Parathyroid adenoma (tissue), 2 donors: ENCODE data around the gene EPB41.
"Not testable (repeated sequence)": the region's sequence is repeated elsewhere in the genome, so short reads cannot be mapped to it uniquely, and the experiment has no call there.

ENCODE experiments used
- H2AFZ ChIP-seq: fragments of 300-600 bp; sonication (generic); one replicate; pipeline ENCODE4 v1.7.0; 2017; ENCODE audit warnings: antibody characterized with exemption, mild to moderate bottlenecking
- H3K27ac ChIP-seq: fragments of 300-600 bp; sonication (generic); one replicate; pipeline ENCODE4 v1.7.0; 2017
- H3K27me3 ChIP-seq: fragments of 300-600 bp; sonication (generic); one replicate; pipeline ENCODE4 v1.7.0; 2017; ENCODE audit warnings: low read length; ENCODE audit not compliant: control insufficient read depth, insufficient read depth
- H3K36me3 ChIP-seq: fragments of 300-600 bp; sonication (generic); one replicate; pipeline ENCODE4 v1.7.0; 2017; ENCODE audit warnings: low read length; ENCODE audit not compliant: control insufficient read depth, insufficient read depth
- H3K4me1 ChIP-seq: fragments of 300-600 bp; sonication (generic); one replicate; pipeline ENCODE4 v1.7.0; 2017; ENCODE audit warnings: control low read depth
- H3K4me2 ChIP-seq: fragments of 300-600 bp; sonication (generic); one replicate; pipeline ENCODE4 v1.7.0; 2017; ENCODE audit warnings: low read length
- H3K4me3 ChIP-seq: fragments of 300-600 bp; sonication (generic); one replicate; pipeline ENCODE4 v1.7.0; 2017; ENCODE audit warnings: low read depth, low read length
- H3K79me2 ChIP-seq: fragments of 300-600 bp; sonication (generic); one replicate; pipeline ENCODE4 v1.7.0; 2017; ENCODE audit warnings: control low read depth
- H3K9ac ChIP-seq: fragments of 300-600 bp; sonication (generic); one replicate; pipeline ENCODE4 v1.7.0; 2017; ENCODE audit warnings: mild to moderate bottlenecking
- H3K9me3 ChIP-seq: fragments of 300-600 bp; sonication (generic); one replicate; pipeline ENCODE4 v1.7.0; 2017; ENCODE audit warnings: low read length; ENCODE audit not compliant: control insufficient read depth
- TF ChIP-seq, protein P1 (sequence below): fragments of 300-600 bp; sonication (generic); IDR thresholded peaks from one replicate; pipeline ENCODE4 v1.7.0; 2017; ENCODE audit warnings: antibody characterized with exemption, mild to moderate bottlenecking
- donor health status: primary hyperparathyroidism.

The EPB41 gene

DNA sequence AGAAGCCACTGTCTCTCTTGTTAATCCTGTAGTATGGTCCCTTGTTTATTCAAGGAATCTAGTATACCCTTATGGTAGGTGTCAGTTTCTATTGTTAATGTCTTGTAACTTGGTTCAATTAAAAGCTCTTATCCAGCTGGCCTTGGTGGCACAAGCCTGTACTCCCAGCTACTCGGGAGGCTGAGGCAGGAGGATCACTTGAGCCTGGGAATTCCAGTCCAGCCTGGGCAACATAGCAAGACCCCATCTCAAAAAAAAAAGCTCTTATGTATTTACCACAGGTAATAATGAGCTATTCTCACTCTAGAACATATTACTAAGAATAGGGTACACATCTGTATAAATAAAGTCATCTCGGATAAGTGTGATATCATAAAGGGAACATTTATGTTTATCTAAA is 162.8 kb downstream of the EPB41 start:
- no peak overlapping the region for H3K4me2 ChIP-seq
- no peak overlapping the region for H2AFZ ChIP-seq
- no peaks in the 10 kb centered on the region for H3K9me3 ChIP-seq
- TF ChIP-seq, protein P1, sequence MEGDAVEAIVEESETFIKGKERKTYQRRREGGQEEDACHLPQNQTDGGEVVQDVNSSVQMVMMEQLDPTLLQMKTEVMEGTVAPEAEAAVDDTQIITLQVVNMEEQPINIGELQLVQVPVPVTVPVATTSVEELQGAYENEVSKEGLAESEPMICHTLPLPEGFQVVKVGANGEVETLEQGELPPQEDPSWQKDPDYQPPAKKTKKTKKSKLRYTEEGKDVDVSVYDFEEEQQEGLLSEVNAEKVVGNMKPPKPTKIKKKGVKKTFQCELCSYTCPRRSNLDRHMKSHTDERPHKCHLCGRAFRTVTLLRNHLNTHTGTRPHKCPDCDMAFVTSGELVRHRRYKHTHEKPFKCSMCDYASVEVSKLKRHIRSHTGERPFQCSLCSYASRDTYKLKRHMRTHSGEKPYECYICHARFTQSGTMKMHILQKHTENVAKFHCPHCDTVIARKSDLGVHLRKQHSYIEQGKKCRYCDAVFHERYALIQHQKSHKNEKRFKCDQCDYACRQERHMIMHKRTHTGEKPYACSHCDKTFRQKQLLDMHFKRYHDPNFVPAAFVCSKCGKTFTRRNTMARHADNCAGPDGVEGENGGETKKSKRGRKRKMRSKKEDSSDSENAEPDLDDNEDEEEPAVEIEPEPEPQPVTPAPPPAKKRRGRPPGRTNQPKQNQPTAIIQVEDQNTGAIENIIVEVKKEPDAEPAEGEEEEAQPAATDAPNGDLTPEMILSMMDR, result no peak
- H3K36me3 ChIP-seq, result no peaks in the 10 kb centered on the region
- no peak overlapping the region for H3K9ac ChIP-seq
- H3K27me3 ChIP-seq, result no peaks in the 10 kb centered on the region
- H3K4me1 ChIP-seq, result no peaks in the 10 kb centered on the region
- H3K4me3 ChIP-seq, result no peak overlapping the region
- no peaks in the 10 kb centered on the region for H3K79me2 ChIP-seq
- no peak overlapping the region for H3K27ac ChIP-seq

DNA sequence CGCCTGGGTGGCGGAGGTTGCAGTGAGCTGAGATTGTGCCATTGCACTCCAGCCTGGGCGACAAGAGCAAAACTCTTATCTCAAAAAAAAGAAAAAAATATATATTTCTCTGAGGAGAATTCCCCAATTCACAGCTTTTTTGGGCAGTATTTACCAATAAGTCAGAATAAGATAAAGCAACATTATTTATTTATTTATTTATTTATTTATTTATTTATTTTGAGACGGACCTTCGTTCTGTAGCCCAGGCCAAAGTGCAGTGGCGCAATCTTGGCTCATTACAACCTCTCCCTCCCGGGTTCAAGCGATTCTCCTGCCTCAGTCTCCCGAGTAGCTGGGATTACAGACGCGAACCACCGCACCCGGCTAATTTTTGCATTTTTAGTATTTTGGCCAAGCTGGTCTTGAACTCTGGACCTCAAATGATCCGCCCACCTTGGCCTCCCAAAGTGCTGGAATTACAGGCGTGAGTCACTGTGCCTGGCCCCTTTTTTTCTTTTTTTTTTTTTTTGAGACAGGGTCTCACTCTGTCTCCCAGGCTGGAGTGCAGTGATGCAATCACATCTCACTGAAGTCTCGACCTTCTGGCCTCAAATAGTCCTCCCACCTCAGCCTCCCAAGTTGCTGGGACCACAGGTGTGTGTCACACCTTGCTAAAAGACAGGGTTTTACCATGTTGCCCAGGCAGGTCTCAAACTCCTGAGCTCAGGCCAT is 165.7 kb downstream of the EPB41 start:
- H3K4me1 ChIP-seq, H3K9me3 ChIP-seq, H3K9ac ChIP-seq, H2AFZ ChIP-seq, H3K4me2 ChIP-seq, H3K27me3 ChIP-seq, H3K79me2 ChIP-seq, H3K36me3 ChIP-seq, H3K4me3 ChIP-seq, H3K27ac ChIP-seq: not testable (repeated sequence)

DNA sequence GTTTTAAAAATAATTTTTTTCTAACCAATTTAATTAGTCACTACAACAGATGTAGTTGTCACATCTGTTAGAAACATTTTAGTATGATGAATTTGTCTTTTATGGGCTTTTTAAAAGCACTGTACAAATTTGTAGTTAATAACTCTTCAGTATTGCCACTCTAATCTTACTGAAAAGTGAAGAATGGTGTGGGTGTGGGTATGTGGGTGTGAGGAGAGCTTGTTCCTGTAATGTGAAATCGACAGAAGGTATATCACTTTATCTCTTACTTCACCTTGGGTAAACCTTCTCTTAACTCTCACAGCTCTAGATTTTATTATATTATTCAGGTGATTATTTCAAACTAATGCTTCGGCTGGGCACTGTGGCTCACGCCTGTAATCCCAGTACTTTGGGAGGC is 166.8 kb downstream of the EPB41 start:
- Histone ChIP-seq H3K9ac (no peak overlapping the region), H3K4me2 (no peak overlapping the region), H3K27me3 (no peaks in the 10 kb centered on the region), H3K9me3 (no peaks in the 10 kb centered on the region), H3K79me2 (no peaks in the 10 kb centered on the region), H3K4me1 (no peaks in the 10 kb centered on the region), H2AFZ (no peak overlapping the region), H3K36me3 (no peaks in the 10 kb centered on the region), H3K4me3 (no peak overlapping the region), H3K27ac (no peak overlapping the region)
- TF ChIP-seq, protein P1, result no peak

DNA sequence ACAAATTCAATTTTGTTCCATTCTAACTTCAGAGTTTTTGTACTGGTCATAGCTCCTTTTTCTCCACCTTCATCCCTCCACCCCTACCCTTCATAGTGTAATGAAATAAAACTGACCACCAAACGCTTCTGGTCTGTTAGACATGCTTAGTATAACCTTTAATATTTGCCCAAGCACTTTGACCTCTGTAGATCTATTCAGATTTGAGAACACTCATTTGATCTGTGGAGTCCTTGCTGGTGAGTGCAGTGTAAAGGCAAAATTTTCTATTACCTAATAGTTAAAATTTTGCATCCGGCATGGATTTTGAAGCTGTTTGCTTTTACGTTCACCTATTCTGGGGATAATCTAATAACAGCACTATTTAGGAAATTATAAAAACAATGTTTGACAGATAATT is 168.2 kb downstream of the EPB41 start:
- Histone ChIP-seq H2AFZ (no peak overlapping the region), H3K27me3 (no peaks in the 10 kb centered on the region), H3K79me2 (no peaks in the 10 kb centered on the region), H3K4me3 (no peak overlapping the region), H3K4me1 (no peaks in the 10 kb centered on the region), H3K9me3 (no peaks in the 10 kb centered on the region), H3K36me3 (no peaks in the 10 kb centered on the region), H3K9ac (no peak overlapping the region), H3K27ac (no peak overlapping the region), H3K4me2 (no peak overlapping the region)
- TF ChIP-seq, protein P1, result no peak

DNA sequence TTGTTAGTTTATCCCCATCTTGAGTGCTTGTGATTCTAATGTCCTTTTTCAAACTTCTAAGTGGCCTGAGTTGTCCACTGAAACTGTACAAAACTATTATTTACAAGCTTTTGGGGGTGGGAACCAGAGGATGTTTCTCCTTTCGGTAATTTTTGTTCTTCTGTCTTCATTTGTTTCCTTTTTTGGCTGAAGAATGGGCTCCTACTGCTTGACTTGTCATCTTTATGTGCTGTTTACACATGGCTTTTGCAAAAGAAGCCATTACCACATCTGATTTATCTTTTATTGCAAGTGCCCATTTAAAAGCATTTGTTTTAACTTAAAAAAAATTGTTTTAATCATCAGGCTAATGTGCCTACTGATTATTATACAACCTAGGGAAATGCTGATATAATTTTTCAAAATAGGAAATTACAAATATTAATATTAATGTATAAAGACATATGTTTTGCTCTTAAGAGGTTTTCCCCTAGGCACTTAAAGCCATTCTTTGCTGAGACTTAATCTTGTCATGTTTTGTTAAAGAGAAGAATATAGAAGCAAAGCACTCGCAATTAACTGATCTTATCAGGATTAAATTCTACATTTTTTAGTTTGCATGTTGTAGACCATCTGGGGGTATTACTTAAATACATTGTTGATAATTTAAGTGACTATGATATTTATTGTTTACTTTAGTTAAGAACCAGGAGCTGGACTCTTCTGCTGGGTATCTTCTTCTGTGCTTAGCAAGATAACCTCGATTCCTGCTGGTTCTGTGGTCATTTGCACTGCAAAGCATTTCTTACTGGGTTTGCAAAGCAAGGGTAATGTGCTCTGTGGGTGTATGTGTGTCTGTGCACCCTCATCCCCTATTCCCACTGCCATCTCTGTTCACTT is 169.2 kb downstream of the EPB41 start:
- Histone ChIP-seq H3K9ac (no peak overlapping the region), H3K27me3 (no peaks in the 10 kb centered on the region), H3K4me1 (no peaks in the 10 kb centered on the region), H3K9me3 (no peaks in the 10 kb centered on the region), H3K4me3 (no peak overlapping the region), H3K79me2 (no peaks in the 10 kb centered on the region), H3K36me3 (no peaks in the 10 kb centered on the region), H2AFZ (no peak overlapping the region), H3K27ac (no peak overlapping the region), H3K4me2 (no peak overlapping the region)
- TF ChIP-seq, protein P1, result no peak
